ENCODE results near the gene PPP2R5B.

PPP2R5B gene

GRCh38 chr11:64923944-64924909 lies at the start of gene PPP2R5B:
PPP2R5B (plus strand) TSS chr11:64924689; CDS start chr11:64925735, 1,046 bp downstream.
- peak; percentile 97 for DNase-seq (ENCODE audit: low spot score)

GRCh38 chr11:64875369-64876228 lies 48.9 kb upstream of the PPP2R5B start:
- DNase-seq (ENCODE audit: low spot score), result no peak

DNA sequence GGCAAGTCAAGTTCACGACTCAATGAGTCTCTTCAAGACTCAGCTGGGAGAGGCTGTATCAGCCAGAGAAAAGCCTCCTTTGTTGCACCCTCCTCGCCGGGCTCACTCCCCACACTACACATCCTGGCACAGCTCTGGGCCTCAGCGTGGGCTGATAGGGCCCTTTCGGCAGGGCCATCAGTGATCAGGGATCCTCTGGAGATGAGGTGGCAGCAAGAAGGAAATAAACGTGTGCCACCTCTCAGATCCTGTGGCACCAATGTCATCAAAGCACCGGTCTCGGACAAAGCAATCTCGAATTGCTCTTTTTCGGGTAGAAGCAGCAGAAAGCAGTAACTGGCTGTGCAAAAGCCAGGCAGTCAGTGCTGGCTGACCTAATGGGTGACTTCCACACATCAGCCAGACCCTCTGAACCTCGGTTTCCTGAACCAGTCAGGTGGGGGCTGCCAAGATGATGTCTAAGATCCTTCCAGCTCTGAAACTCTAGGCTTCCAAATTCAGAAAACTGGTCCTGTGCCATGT lies 48.2 kb upstream of the PPP2R5B start:
- DNase-seq (ENCODE audit: low spot score), result peak; percentile 77

GRCh38 chr11:64876835-64877341 lies 47.6 kb upstream of the PPP2R5B start:
- no peak for DNase-seq (ENCODE audit: low spot score)

DNA sequence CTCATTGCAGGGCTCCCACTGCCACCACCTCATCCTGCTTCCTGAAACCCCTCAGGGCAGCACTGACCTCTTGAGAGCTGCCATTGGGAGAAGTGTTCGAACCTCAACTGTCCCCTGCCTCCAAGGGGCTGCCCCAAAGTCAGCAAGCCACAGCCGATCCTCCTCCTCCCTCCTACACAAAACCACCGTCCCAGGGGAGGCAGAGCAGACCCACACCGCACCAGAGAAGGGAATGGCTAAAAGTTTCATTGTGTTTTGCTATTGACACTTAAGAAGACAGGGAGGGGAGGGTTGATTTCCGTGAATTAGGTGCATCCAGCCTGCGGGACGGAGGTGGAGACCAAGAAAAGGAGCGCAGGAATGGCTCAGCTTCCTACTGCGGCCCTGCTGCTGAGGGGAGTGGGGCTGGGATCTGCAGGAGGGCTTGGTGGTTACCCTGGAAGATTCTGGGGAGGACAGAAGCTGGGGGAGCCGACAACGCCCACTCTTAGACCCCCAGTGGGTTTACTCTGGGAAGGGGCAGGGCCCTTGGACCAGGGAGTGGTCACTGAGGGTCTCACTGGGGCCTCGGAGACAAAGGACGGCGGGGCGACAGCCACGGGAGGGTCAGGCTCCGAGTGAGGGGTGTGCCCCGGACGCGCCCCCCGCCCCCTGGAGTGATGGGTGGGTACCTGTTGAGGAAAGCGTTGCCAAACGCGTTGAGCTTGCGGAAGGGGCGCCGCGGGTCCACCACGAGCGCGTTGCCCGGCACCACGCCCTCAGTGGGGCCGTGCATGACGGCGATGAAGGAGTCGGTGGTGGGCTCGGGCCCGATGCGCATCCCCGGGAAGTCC lies 46.9 kb upstream of the PPP2R5B start:
- no peak for DNase-seq (ENCODE audit: low spot score)

GRCh38 chr11:64878223-64878493 lies 46.3 kb upstream of the PPP2R5B start:
- DNase-seq (ENCODE audit: low spot score), result no peak

DNA sequence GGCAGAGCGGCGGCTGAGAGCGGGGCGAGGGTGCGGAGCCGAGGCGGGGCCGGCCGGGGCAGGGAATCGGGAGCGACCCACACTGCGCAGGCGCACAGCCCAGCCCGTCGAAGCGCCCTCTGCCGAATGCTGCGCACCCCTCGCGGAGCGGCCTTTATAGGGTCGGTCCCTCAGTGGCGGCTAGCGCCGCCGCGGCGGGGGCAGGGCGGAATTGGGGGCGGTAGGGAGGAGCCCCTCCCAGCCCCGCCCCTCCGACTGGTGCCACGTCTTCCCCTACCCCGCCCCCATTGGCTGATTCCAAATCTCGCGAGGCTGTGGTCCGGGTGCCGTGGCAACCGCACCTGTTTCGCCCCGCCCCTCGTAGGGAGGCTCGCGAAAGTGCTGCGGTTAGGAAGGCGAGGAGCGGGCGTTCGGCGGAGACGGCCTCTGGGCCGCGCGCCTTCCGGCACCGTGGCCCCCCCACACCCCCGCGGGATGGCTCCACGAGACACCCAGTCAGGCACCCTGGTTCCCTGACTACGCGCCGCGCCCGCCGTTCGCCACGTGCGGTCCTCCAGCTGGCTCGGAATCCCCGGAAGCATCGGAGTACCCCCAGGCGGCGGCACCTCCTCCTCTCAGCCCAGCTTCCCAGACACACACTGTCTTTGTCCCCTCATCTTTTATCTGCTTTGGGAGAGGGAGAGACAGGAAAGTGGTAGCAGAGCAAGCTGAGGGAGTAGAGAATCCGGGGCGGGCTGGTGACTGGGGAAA lies 45.8 kb upstream of the PPP2R5B start, which contains the start of gene EHD1:
TSS of gene EHD1 (minus strand) at position 128 of the 750 bp plus-strand sequence. CDS start 157 bp downstream, outside the sequence.
- peak; percentile 99 for DNase-seq (ENCODE audit: low spot score)

DNA sequence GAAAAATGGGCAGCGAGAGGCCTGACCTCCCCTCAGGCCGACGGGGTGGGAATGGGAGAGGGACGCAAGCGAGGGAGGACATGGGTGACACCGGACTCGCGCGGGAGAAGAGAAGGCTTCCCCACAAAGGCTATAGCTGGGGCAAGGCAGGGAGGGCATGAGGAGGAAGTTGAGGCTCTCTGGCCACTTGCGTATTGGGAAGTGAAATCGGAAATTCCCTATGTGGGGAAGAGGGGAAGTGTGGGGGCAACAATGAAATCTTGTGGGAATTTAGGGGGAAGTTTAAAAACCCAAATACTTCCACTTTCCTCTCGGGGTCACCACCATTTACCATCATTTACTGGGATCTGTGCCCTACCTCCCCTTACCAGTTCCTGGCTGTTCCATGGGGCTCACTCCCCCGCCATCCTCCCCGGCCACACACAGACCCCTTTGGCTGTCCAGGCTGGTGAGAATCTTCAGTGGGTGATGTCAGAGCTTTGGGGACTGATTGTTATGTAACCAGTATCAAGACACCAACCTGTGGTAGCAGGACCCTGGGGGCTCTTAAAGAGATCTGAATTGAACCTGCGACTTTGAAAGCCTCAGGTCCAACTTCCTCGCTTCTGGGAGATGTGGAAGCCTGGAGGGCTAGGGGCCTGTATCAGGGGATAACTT lies 45.1 kb upstream of the PPP2R5B start:
- DNase-seq (ENCODE audit: low spot score), result no peak

DNA sequence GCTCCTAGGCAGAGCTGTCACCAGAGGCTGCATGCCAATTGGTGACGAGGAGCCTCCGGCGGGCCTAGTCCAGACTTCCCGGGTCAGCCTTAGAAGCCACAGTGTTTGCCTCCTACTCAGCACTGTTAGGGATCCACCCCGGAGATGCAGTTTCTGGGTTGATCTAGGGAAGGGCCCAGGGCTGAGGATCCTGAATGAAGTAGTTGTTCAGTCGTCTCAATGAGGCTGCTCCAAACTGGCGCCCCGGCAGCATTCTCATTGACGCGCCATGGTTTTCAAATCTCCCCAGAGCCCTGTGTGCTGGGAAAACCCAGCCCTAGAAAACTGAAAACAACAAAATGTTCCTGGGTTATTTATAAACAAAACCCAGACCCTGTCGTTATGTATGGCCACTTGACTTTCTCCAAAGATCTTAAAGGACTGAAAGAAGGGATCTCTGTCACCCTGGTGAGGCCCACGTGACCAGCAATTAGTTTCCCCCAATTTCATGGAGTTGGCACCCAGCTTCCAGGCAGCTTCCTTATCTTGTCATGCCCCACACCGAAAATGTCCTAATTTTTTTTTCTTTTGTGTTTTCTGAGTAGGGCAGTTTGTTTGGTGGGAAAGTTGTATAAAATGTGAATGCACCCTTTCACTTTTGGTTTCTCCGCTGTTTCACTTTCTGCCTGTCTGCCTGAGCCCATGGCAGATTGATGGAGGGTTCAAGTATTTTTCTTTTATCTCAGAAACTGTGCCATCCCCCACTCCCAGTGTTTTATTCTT lies 44.1 kb upstream of the PPP2R5B start:
- no peak for DNase-seq (ENCODE audit: low spot score)

- no peak for DNase-seq (ENCODE audit: low spot score)
Measured at GRCh38 chr11:64881476-64881875, 43.0 kb upstream of the PPP2R5B start.

DNA sequence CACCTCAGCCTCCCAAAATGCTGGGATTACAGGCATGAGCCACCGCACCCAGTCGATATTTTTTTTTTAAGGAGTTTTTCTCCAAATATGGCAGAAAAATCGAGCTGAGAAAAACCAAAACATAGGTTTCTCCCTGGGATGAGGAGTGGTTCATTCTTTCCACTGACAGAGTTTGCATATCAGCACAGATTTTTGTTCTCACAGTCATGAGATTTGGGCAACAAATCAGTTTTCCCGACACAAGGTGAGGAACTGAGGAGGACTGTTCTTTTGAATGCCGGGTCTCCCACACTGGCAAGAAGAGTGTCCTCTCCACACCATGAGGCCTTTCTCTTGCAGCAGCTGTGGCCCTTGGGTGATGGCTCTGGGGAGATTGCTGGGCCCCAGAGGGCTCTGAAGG lies 42.2 kb upstream of the PPP2R5B start:
- no peak for DNase-seq (ENCODE audit: low spot score)

- no peak for DNase-seq (ENCODE audit: low spot score)
Measured at GRCh38 chr11:64883575-64883974, 40.9 kb upstream of the PPP2R5B start.

DNA sequence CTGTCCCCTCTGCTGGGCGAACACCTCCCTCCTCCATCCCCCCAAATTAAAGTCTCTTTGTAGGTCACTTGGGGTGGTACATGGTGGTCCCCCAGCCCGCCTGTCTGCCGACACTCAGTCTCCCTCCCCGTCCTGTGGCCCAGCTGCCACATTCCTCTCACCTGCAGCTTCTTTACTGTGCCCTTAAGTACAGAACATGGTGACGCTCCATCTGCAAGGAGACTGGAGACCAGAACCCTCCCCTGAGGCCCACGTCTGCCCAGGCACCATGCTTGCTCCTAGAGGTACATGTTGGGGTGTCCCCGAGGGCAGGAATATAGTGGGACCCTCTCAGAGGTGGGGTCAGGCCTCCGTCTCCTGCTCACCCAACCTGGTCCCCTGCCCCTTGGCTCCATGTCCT lies 40.5 kb upstream of the PPP2R5B start:
- DNase-seq (ENCODE audit: low spot score), result no peak

DNA sequence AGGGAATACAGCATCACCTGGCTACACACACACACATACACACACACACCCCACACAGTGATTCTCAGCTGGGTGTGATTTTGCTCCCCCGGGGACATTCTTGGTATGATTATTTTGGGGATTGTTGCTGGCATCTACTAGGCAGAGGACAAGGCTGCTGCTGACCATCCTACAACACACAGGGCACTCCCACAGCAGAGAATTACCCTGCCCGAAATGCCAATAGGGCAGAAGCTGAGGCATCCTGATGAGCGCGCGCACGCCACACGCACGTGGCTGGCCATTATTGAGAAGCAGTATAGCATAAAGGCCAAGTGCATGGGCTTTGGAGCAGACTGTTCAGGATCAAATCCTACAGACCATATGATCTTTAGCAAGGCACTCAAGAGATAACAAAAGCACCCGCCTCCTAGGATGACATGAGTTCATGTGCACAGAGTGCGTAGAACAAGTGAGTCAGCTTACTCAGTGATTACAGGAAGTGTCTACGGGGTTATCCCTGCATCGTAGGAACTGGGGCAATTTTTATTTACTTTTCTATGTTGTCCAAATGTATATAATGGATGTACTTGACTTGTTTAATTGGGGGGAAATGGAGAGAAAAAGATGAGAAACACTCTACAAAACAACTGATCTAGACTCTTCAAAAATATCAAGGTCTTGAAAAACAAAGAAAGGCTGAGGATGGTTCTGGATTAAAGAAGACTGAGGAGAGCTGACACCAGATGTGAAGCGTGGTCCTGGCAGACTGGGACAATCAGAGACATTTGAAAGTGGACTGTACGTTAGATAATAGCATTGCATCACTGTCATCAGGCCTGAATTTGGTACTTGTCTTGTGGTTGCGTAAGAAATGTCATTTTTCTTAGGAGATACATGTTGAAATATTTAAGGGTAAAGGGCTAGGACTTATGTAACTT lies 38.9 kb upstream of the PPP2R5B start:
- no peak for DNase-seq (ENCODE audit: low spot score)

DNA sequence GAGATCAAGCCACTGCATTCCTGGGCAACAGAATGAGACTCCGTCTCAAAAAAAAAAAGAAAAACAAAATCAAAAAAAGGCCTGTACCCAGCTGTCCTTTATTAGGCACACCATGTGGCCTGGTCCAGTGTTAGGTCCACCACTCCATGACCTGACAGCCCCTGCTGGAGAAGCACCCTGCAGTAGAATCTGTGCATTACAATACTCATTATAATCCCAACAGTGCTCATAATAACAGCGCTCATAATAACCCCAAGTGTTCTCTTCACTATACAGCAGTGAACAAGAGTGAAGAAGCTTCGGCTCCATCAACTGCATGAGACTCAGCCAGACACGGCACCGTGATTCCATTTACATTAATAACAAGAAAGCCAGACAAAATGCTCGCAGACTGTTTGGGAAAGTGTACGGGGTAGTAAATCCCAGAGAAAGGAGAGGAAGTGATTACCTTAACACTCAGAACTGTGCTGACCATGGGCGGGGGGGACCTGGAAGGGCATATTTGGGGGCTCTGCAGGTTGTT lies 37.2 kb upstream of the PPP2R5B start:
- no peak for DNase-seq (ENCODE audit: low spot score)

- DNase-seq (ENCODE audit: low spot score), result peak; percentile 68
Measured at GRCh38 chr11:64887757-64888405, 36.6 kb upstream of the PPP2R5B start.

DNA sequence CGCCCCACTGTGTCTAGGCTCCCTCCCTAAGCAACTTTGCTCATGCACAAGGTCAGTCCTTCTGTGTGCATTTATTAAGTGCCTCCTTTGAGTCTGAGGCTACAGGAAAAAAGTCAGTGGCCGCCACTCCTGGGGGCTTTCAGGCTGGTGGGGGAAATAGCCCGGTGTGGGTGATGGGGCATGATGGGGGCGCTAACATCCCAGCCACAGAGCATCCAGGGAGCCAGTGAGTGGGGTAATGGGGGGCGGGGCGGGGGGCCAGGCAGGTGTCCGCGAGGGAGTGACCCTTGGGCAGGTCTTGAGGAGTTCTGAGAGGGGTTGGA lies 36.1 kb upstream of the PPP2R5B start:
- DNase-seq (ENCODE audit: low spot score), result no peak

Measured in putamen (tissue), 1 donor.